Stimulated activated CD8-positive, alpha-beta memory T cell treated with anti-CD3 and anti-CD28 coated beads, Interleukin-4, amount 100 ng/mL, for 4 hours (primary cell): ENCODE results near the gene BCL2L1.
"Not testable (repeated sequence)": the region's sequence is repeated elsewhere in the genome, so short reads cannot be mapped to it uniquely, and the experiment has no call there.

Source experiments
- DNase-seq, 2 donors: peaks; one replicate each; pipeline ENCODE4 v3.0.0-alpha.2; 2020; ENCODE audit warnings: low read depth in 2 of 2, low spot score in 1 of 2

Gene BCL2L1

GRCh38 chr20:31661625-31662371 is 60.9 kb downstream of the BCL2L1 start:
- DNase-seq = peak; percentile 59 to 72

- DNase-seq = no peak
Observed at GRCh38 chr20:31654534-31654933, 68.1 kb downstream of the BCL2L1 start.

- no peak for DNase-seq
Observed at GRCh38 chr20:31653561-31653960, 69.1 kb downstream of the BCL2L1 start.

GRCh38 chr20:31652917-31653396 is 69.7 kb downstream of the BCL2L1 start:
- no peak for DNase-seq

GRCh38 chr20:31648104-31648503 is 74.6 kb downstream of the BCL2L1 start:
- not testable (repeated sequence) for DNase-seq

GRCh38 chr20:31644701-31645100 is 78.0 kb downstream of the BCL2L1 start:
- DNase-seq = no peak

- DNase-seq = no peak
Observed at GRCh38 chr20:31643522-31643921, 79.1 kb downstream of the BCL2L1 start.

- DNase-seq = no peak
Observed at GRCh38 chr20:31642837-31643236, 79.8 kb downstream of the BCL2L1 start.

- DNase-seq = no peak
Observed at GRCh38 chr20:31641391-31641790, 81.3 kb downstream of the BCL2L1 start.

GRCh38 chr20:31640259-31640658 is 82.4 kb downstream of the BCL2L1 start:
- no peak for DNase-seq

- DNase-seq = no peak
Observed at GRCh38 chr20:31638816-31639215, 83.9 kb downstream of the BCL2L1 start.

GRCh38 chr20:31638317-31638716 is 84.4 kb downstream of the BCL2L1 start:
- DNase-seq = no peak

- DNase-seq = no peak
Observed at GRCh38 chr20:31637660-31638059, 85.0 kb downstream of the BCL2L1 start, which contains the start of gene COX4I2. COX4I2 (plus strand) TSS chr20:31637912; CDS start chr20:31639018, 1,106 bp downstream.

GRCh38 chr20:31633339-31633914 is 89.2 kb downstream of the BCL2L1 start:
- DNase-seq = no peak

- no peak for DNase-seq
Observed at GRCh38 chr20:31632548-31633338, 89.9 kb downstream of the BCL2L1 start.

- no peak for DNase-seq
Observed at GRCh38 chr20:31630187-31630790, 92.4 kb downstream of the BCL2L1 start.

GRCh38 chr20:31628057-31628456 is 94.6 kb downstream of the BCL2L1 start:
- DNase-seq = not testable (repeated sequence)

- not testable (repeated sequence) for DNase-seq
Observed at GRCh38 chr20:31626534-31626933, 96.1 kb downstream of the BCL2L1 start.

- not testable (repeated sequence) for DNase-seq
Observed at GRCh38 chr20:31623123-31623505, 99.6 kb downstream of the BCL2L1 start.

GRCh38 chr20:31620246-31620645 is 102.4 kb downstream of the BCL2L1 start:
- no peak for DNase-seq

- no peak for DNase-seq
Observed at GRCh38 chr20:31617432-31618104, 105.1 kb downstream of the BCL2L1 start.
